ENCODE measurements around the gene SMIM21.

Gene SMIM21

GRCh38 chr18:75454022-75454795, 26.7 kb upstream of the SMIM21 start:
- H3K9ac ChIP-seq (ENCODE audit: low read depth, low read length): no peak overlapping the region
- H3K4me1 ChIP-seq (ENCODE audit: insufficient read depth, low read length): no peaks in the 10 kb centered on the region
- no peaks in the 10 kb centered on the region; the same call in 1 of the 2 replicates for H3K9me3 ChIP-seq (ENCODE audit: control insufficient read depth, insufficient read depth, low read length)
- no peaks in the 10 kb centered on the region for H3K36me3 ChIP-seq (ENCODE audit: insufficient read depth, low read length)

GRCh38 chr18:75450906-75451305, 23.4 kb upstream of the SMIM21 start:
- no peaks in the 10 kb centered on the region for H3K9me3 ChIP-seq (ENCODE audit: control insufficient read depth, insufficient read depth, low read length)
- no peaks in the 10 kb centered on the region for H3K4me1 ChIP-seq (ENCODE audit: insufficient read depth, low read length)
- H3K9ac ChIP-seq (ENCODE audit: low read depth, low read length): no peak overlapping the region
- no peaks in the 10 kb centered on the region for H3K36me3 ChIP-seq (ENCODE audit: insufficient read depth, low read length)

GRCh38 chr18:75441896-75442295, 14.4 kb upstream of the SMIM21 start:
- Histone ChIP-seq H3K36me3 (ENCODE audit: insufficient read depth, low read length) (no peaks in the 10 kb centered on the region), H3K4me1 (ENCODE audit: insufficient read depth, low read length) (no peaks in the 10 kb centered on the region), H3K9ac (ENCODE audit: low read depth, low read length) (no peak overlapping the region), H3K9me3 (ENCODE audit: control insufficient read depth, insufficient read depth, low read length) (no peaks in the 10 kb centered on the region)

GRCh38 chr18:75439348-75439747, 11.8 kb upstream of the SMIM21 start:
- no peaks in the 10 kb centered on the region for H3K36me3 ChIP-seq (ENCODE audit: insufficient read depth, low read length)
- H3K9ac ChIP-seq (ENCODE audit: low read depth, low read length): no peak overlapping the region
- no peaks in the 10 kb centered on the region for H3K9me3 ChIP-seq (ENCODE audit: control insufficient read depth, insufficient read depth, low read length)
- no peaks in the 10 kb centered on the region for H3K4me1 ChIP-seq (ENCODE audit: insufficient read depth, low read length)

GRCh38 chr18:75438891-75439290, 11.4 kb upstream of the SMIM21 start:
- Histone ChIP-seq H3K36me3 (ENCODE audit: insufficient read depth, low read length) (no peaks in the 10 kb centered on the region), H3K4me1 (ENCODE audit: insufficient read depth, low read length) (no peaks in the 10 kb centered on the region; the same call in 1 of the 2 replicates), H3K9me3 (ENCODE audit: control insufficient read depth, insufficient read depth, low read length) (no peaks in the 10 kb centered on the region), H3K9ac (ENCODE audit: low read depth, low read length) (no peak overlapping the region)

GRCh38 chr18:75437979-75438378, 10.5 kb upstream of the SMIM21 start:
- Histone ChIP-seq H3K4me1 (ENCODE audit: insufficient read depth, low read length) (no peaks in the 10 kb centered on the region; the same call in 1 of the 2 replicates), H3K36me3 (ENCODE audit: insufficient read depth, low read length) (no peaks in the 10 kb centered on the region), H3K9me3 (ENCODE audit: control insufficient read depth, insufficient read depth, low read length) (no peaks in the 10 kb centered on the region), H3K9ac (ENCODE audit: low read depth, low read length) (no peak overlapping the region)

- no peaks in the 10 kb centered on the region for H3K9me3 ChIP-seq (ENCODE audit: control insufficient read depth, insufficient read depth, low read length)
- no peaks in the 10 kb centered on the region for H3K36me3 ChIP-seq (ENCODE audit: insufficient read depth, low read length)
- no peaks in the 10 kb centered on the region; the same call in 1 of the 2 replicates for H3K4me1 ChIP-seq (ENCODE audit: insufficient read depth, low read length)
- H3K9ac ChIP-seq (ENCODE audit: low read depth, low read length): no peak overlapping the region
These were observed 5.6 kb upstream of the SMIM21 start for GRCh38 chr18:75433098-75433497.

- no peak overlapping the region for H3K9ac ChIP-seq (ENCODE audit: low read depth, low read length)
- no peaks in the 10 kb centered on the region; the same call in 1 of the 2 replicates for H3K4me1 ChIP-seq (ENCODE audit: insufficient read depth, low read length)
- H3K9me3 ChIP-seq (ENCODE audit: control insufficient read depth, insufficient read depth, low read length): no peaks in the 10 kb centered on the region
- no peaks in the 10 kb centered on the region for H3K36me3 ChIP-seq (ENCODE audit: insufficient read depth, low read length)
These were observed 2.5 kb upstream of the SMIM21 start for GRCh38 chr18:75429975-75430374.

- no peaks in the 10 kb centered on the region for H3K36me3 ChIP-seq (ENCODE audit: insufficient read depth, low read length)
- no peaks in the 10 kb centered on the region for H3K4me1 ChIP-seq (ENCODE audit: insufficient read depth, low read length)
- H3K9me3 ChIP-seq (ENCODE audit: control insufficient read depth, insufficient read depth, low read length): no peaks in the 10 kb centered on the region
- H3K9ac ChIP-seq (ENCODE audit: low read depth, low read length): no peak overlapping the region
These were observed 987 bp upstream of the SMIM21 start for GRCh38 chr18:75428490-75428889.

- Histone ChIP-seq H3K36me3 (ENCODE audit: insufficient read depth, low read length) (no peaks in the 10 kb centered on the region), H3K9me3 (ENCODE audit: control insufficient read depth, insufficient read depth, low read length) (no peaks in the 10 kb centered on the region), H3K4me1 (ENCODE audit: insufficient read depth, low read length) (no peaks in the 10 kb centered on the region)
These were observed 5.1 kb downstream of the SMIM21 start for GRCh38 chr18:75422341-75422910.

GRCh38 chr18:75421656-75422055, 5.8 kb downstream of the SMIM21 start:
- Histone ChIP-seq H3K9ac (ENCODE audit: low read depth, low read length) (no peak overlapping the region), H3K36me3 (ENCODE audit: insufficient read depth, low read length) (no peaks in the 10 kb centered on the region), H3K9me3 (ENCODE audit: control insufficient read depth, insufficient read depth, low read length) (no peaks in the 10 kb centered on the region), H3K4me1 (ENCODE audit: insufficient read depth, low read length) (no peaks in the 10 kb centered on the region)

More at GRCh38 chr18:75422341-75422910, 5.1 kb downstream of the SMIM21 start:
- H3K9ac ChIP-seq (ENCODE audit: low read depth, low read length): no peak overlapping the region

- H3K9me3 ChIP-seq (ENCODE audit: control insufficient read depth, insufficient read depth, low read length): no peaks in the 10 kb centered on the region
- no peaks in the 10 kb centered on the region for H3K4me1 ChIP-seq (ENCODE audit: insufficient read depth, low read length)
- no peaks in the 10 kb centered on the region for H3K36me3 ChIP-seq (ENCODE audit: insufficient read depth, low read length)
- H3K9ac ChIP-seq (ENCODE audit: low read depth, low read length): no peak overlapping the region
These were observed 9.1 kb downstream of the SMIM21 start for GRCh38 chr18:75418293-75419005.

GRCh38 chr18:75410611-75411010, 16.9 kb downstream of the SMIM21 start:
- Histone ChIP-seq H3K36me3 (ENCODE audit: insufficient read depth, low read length) (no peaks in the 10 kb centered on the region; the same call in 1 of the 2 replicates), H3K9me3 (ENCODE audit: control insufficient read depth, insufficient read depth, low read length) (no peaks in the 10 kb centered on the region), H3K9ac (ENCODE audit: low read depth, low read length) (no peak overlapping the region), H3K4me1 (ENCODE audit: insufficient read depth, low read length) (0 out of 2 replicates have a peak, but pooled peaks cover 5% of the 10 kb centered on the region)

- 0 out of 2 replicates have a peak, but pooled peaks cover 5% of the 10 kb centered on the region for H3K4me1 ChIP-seq (ENCODE audit: insufficient read depth, low read length)
- H3K9ac ChIP-seq (ENCODE audit: low read depth, low read length): no peak overlapping the region
- no peaks in the 10 kb centered on the region; the same call in 1 of the 2 replicates for H3K36me3 ChIP-seq (ENCODE audit: insufficient read depth, low read length)
- H3K9me3 ChIP-seq (ENCODE audit: control insufficient read depth, insufficient read depth, low read length): no peaks in the 10 kb centered on the region
These were observed 17.7 kb downstream of the SMIM21 start for GRCh38 chr18:75409806-75410205.
